ENCODE measurements around the gene PALLD.

- TF ChIP-seq YY1 (tag by site-specific recombination; IDR thresholded peaks at IDR 0.05) (no peak), ZNF549 (tag by site-specific recombination; IDR thresholded peaks at IDR 0.05) (no peak), ZNF37A (tag by site-specific recombination; IDR thresholded peaks at IDR 0.05) (no peak), CTCF (tag by site-specific recombination; IDR thresholded peaks at IDR 0.05) (no peak), PBX3 (CRISPR knock-in tag; IDR thresholded peaks at IDR 0.05) (no peak)
These were observed 107.9 kb downstream of the PALLD start for GRCh38 chr4:168604496-168605373.

Data from HEK293 (cell line).